HCT116 (cell line): Measurements from ENCODE around the gene ANAPC4. TPM values are rescaled to one million over a fixed set of nuclear protein-coding genes. Genes with fewer than 3 reads are reported as not detected.

ENCODE experiments used
- ATAC-seq: fragments of 200-7000 bp; cut with Tn5 transposase; 2 replicates; pipeline ENCODE4 v1.9.1; 2020; ENCODE audit warnings: mild to moderate bottlenecking, moderate library complexity
- BruUV-seq: library from RNA; stranded (reverse); fragments of 400-500 nt; replicated peaks from 2 replicates; lab custom pipeline; 2021; lab: Mats Ljungman, UMichigan
- CTCF ChIA-PET: fragments of 300-600 bp; sonication (Branson Sonifier 250); formaldehyde crosslinking; loops from one replicate; lab custom pipeline; 2021; ENCODE audit warnings: antibody characterized with exemption; lab: Charles Lee
- POLR2A ChIA-PET: fragments of 300-600, 350-600 bp; sonication (Branson Sonifier 250); formaldehyde crosslinking; loops from one replicate; lab custom pipeline; 2021; ENCODE audit warnings: antibody characterized with exemption; lab: Charles Lee
- RAD21 ChIA-PET, 2 experiments: fragments of 300-600 bp; sonication (Branson Sonifier 250); formaldehyde crosslinking; loops; one replicate each; lab custom pipeline; 2023; ENCODE audit warnings: low total read pairs in 2 of 2; ENCODE audit not compliant: uncharacterized antibody in 2 of 2, unreplicated experiment in 2 of 2, low non-redundant PET in 1 of 2; lab: Charles Lee
- DNase-seq: peaks from one replicate; pipeline ENCODE4 v3.0.0-alpha.2; 2010; ENCODE audit warnings: low read depth, low spot score
- H2AFZ ChIP-seq: fragments of 200-600 bp; shearing (Covaris generic), sonication (generic); 2 replicates; pipeline ENCODE4 v1.6.1; 2017; ENCODE audit warnings: low read depth, mixed run types, mixed read lengths, antibody characterized with exemption, low read length; ENCODE audit not compliant: poor library complexity, severe bottlenecking
- H3K27ac ChIP-seq: 2 replicates; pipeline ENCODE4 v1.5.1; 2012; ENCODE audit warnings: low read depth, low read length
- H3K27me3 ChIP-seq: fragments of 200-600 bp; sonication (generic); 2 replicates; pipeline ENCODE4 v1.6.1; 2016; ENCODE audit warnings: mixed run types, low read length, mixed read lengths; ENCODE audit not compliant: insufficient read depth
- H3K36me3 ChIP-seq, 2 experiments: fragments of 200-500 bp in 1 of 2; fragments of 200-600 bp in 1 of 2; sonication (Bioruptor generic) in 1 of 2; sonication (generic) in 1 of 2; 2 replicates each; pipeline versions ENCODE4 v1.5.1 to v1.6.1; 2014 to 2016; ENCODE audit warnings: low read length in 2 of 2, inconsistent platforms in 1 of 2, mixed read lengths in 1 of 2, mixed run types in 1 of 2; ENCODE audit not compliant: insufficient read depth in 2 of 2, control insufficient read depth in 1 of 2
- H3K4me1 ChIP-seq, 2 experiments: fragments of 200-600 bp in 1 of 2; sonication (generic) in 1 of 2; 2 replicates each; pipeline versions ENCODE4 v1.5.1 to v1.6.1; 2012 to 2017; ENCODE audit warnings: low read length in 2 of 2, inconsistent platforms in 1 of 2, mild to moderate bottlenecking in 1 of 2, mixed read lengths in 1 of 2, mixed run types in 1 of 2, moderate library complexity in 1 of 2; ENCODE audit not compliant: insufficient read depth in 2 of 2, control insufficient read depth in 1 of 2
- H3K4me2 ChIP-seq: fragments of 200-600 bp; sonication (generic); 2 replicates; pipeline ENCODE4 v1.6.1; 2017; ENCODE audit warnings: mixed run types, low read length, mixed read lengths
- H3K4me3 ChIP-seq, 2 experiments: fragments of 200-600 bp in 1 of 2; sonication (generic) in 1 of 2; replicated peaks in 1 of 2; 2 replicates each; pipeline ENCODE4 v1.5.1; 2011 to 2016; ENCODE audit warnings: low read length in 2 of 2, control low read depth in 1 of 2, low read depth in 1 of 2, mild to moderate bottlenecking in 1 of 2, mixed read lengths in 1 of 2, mixed run types in 1 of 2
- H3K79me2 ChIP-seq: fragments of 200-600 bp; sonication (generic); 2 replicates; pipeline ENCODE4 v1.6.1; 2017; ENCODE audit warnings: mild to moderate bottlenecking, mixed run types, low read length, moderate library complexity, mixed read lengths; ENCODE audit not compliant: insufficient read depth
- H3K9ac ChIP-seq: fragments of 200-600 bp; sonication (generic); 2 replicates; pipeline ENCODE4 v1.6.1; 2016; ENCODE audit warnings: low read length, mixed read lengths
- H3K9me2 ChIP-seq: fragments of 200-600 bp; sonication (generic), shearing (Covaris generic); 2 replicates; pipeline ENCODE4 v1.6.1; 2017; ENCODE audit warnings: mixed run types, mild to moderate bottlenecking, moderate library complexity; ENCODE audit not compliant: insufficient read depth
- H3K9me3 ChIP-seq, 2 experiments: fragments of 200-500 bp in 1 of 2; fragments of 200-600 bp in 1 of 2; sonication (Bioruptor generic) in 1 of 2; sonication (generic) in 1 of 2; 2 replicates each; pipeline ENCODE4 v1.6.1; 2014 to 2017; ENCODE audit warnings: low read length in 2 of 2, mixed read lengths in 2 of 2, inconsistent platforms in 1 of 2, low read depth in 1 of 2, mild to moderate bottlenecking in 1 of 2, mixed run types in 1 of 2, moderate library complexity in 1 of 2; ENCODE audit not compliant: control insufficient read depth in 1 of 2, insufficient read depth in 1 of 2
- H4K20me1 ChIP-seq: fragments of 200-600 bp; sonication (generic), shearing (Covaris generic); 2 replicates; pipeline ENCODE4 v1.6.1; 2017; ENCODE audit warnings: mixed run types, mild to moderate bottlenecking, moderate library complexity; ENCODE audit not compliant: insufficient read depth
- ATF3 ChIP-seq: IDR thresholded peaks from 2 replicates; pipeline ENCODE4 v1.6.1; 2012
- CEBPB ChIP-seq: IDR thresholded peaks from 2 replicates; pipeline ENCODE4 v1.6.1; 2012; ENCODE audit warnings: low read depth
- CTCF ChIP-seq, 3 experiments: fragments of 200-600 bp in 1 of 3; sonication (generic) in 1 of 3; IDR thresholded peaks in 2 of 3; conservative IDR thresholded peaks in 1 of 3; 2 replicates each; pipeline ENCODE4 v1.5.1; 2012 to 2017; ENCODE audit warnings: low read depth in 2 of 3, low read length in 2 of 3, antibody characterized with exemption in 1 of 3, borderline replicate concordance in 1 of 3, control low read depth in 1 of 3, mild to moderate bottlenecking in 1 of 3, mixed read lengths in 1 of 3, mixed run types in 1 of 3, moderate library complexity in 1 of 3; ENCODE audit not compliant: insufficient read depth in 1 of 3
- EGR1 ChIP-seq: IDR thresholded peaks from 2 replicates; pipeline ENCODE4 v1.6.1; 2012; ENCODE audit warnings: low read depth
- EZH2phosphoT487 ChIP-seq: fragments of 200-600 bp; IDR thresholded peaks from 2 replicates; pipeline ENCODE4 v1.6.1; 2018; ENCODE audit warnings: antibody characterized with exemption, borderline replicate concordance
- POLR2A ChIP-seq: IDR thresholded peaks from 2 replicates; pipeline ENCODE4 v1.7.0; 2011; ENCODE audit warnings: borderline replicate concordance; ENCODE audit not compliant: insufficient read depth, insufficient read length; ENCODE audit errors: extremely low read depth
- POLR2AphosphoS5 ChIP-seq: IDR thresholded peaks from 2 replicates; pipeline ENCODE4 v1.6.1; 2011; ENCODE audit warnings: mild to moderate bottlenecking, low read depth, low read length, moderate library complexity
- RAD21 ChIP-seq: IDR thresholded peaks from 2 replicates; pipeline ENCODE4 v1.6.1; 2012; ENCODE audit warnings: low read depth, mild to moderate bottlenecking
- SIN3A ChIP-seq: IDR thresholded peaks from 2 replicates; pipeline ENCODE4 v1.6.1; 2012; ENCODE audit warnings: low read depth
- ZBTB33 ChIP-seq: IDR thresholded peaks from 2 replicates; pipeline ENCODE4 v1.6.1; 2011; ENCODE audit warnings: mild to moderate bottlenecking, low read length, moderate library complexity; ENCODE audit not compliant: insufficient replicate concordance; ENCODE audit errors: extremely low read depth
- ZNF274 ChIP-seq: fragments of 200-500 bp; sonication (Bioruptor generic); IDR thresholded peaks from 2 replicates; pipeline ENCODE4 v1.6.1; 2014; ENCODE audit warnings: mild to moderate bottlenecking, low read depth, low read length, inconsistent platforms
- intact Hi-C: fragments of 100-400 bp; cut with micrococcal nuclease; formaldehyde crosslinking; loops from 2 replicates; pipeline ENCODE4 v1.10.0; 2022
- total RNA-seq: library from RNA; stranded (reverse); gene quantifications from one replicate; pipeline ENCODE4 v1.2.1, GENCODE V29; 2021; ENCODE audit not compliant: unreplicated experiment

The ANAPC4 gene
- total RNA-seq, 1 experiment from 2014 or later = 29.2 TPM

- Histone ChIP-seq H3K9ac (no peak overlapping the region), H3K79me2 (no peaks in the 10 kb centered on the region), H3K9me3 (no peaks in the 10 kb centered on the region), H3K9me2 (no peaks in the 10 kb centered on the region), H2AFZ (no peak overlapping the region), H3K4me3 (no peak overlapping the region), H3K4me1 (no peaks in the 10 kb centered on the region), H3K27ac (no peak overlapping the region), H3K4me2 (no peak overlapping the region), H4K20me1 (no peaks in the 10 kb centered on the region), H3K36me3 (no peaks in the 10 kb centered on the region), H3K27me3 (no peaks in the 10 kb centered on the region)
- CTCF ChIA-PET = no interaction called here
- POLR2A ChIA-PET = no interaction called here
- ATAC-seq (no peak), DNase-seq (no peak)
- intact Hi-C loops = no loop called here
- no peak for TF ChIP-seq EGR1
- no peak for TF ChIP-seq SIN3A
- TF ChIP-seq CEBPB = no peak
- no peak for TF ChIP-seq POLR2AphosphoS5
- TF ChIP-seq ZBTB33 = no peak
- no peak for TF ChIP-seq EZH2phosphoT487
- RAD21 ChIA-PET = no interaction called here
- no TSS peak for BruUV-seq
Observed at GRCh38 chr4:25437926-25438325, 60.9 kb downstream of the ANAPC4 start.

GRCh38 chr4:25439918-25440477 lies 62.9 kb downstream of the ANAPC4 start:
- RAD21 ChIA-PET = interaction anchor here in 1 of 2 experiments (2.2 kb wide), 1 partner anchor 327 kb away, joined by 7 read pairs; no protein-coding TSS in a partner anchor
- ATAC-seq = peak; percentile 84
- intact Hi-C loops = loop anchor here (5.0 kb wide), 1 partner anchor 422 kb away; the partner anchor contains the start of gene SEL1L3
- no peaks in the 10 kb centered on the region for H3K79me2 ChIP-seq
- H3K9ac ChIP-seq = no peak overlapping the region
- peak; percentile 45 for DNase-seq
- no TSS peak for BruUV-seq
- no peaks in the 10 kb centered on the region for H3K27me3 ChIP-seq
- H3K4me1 ChIP-seq = no peaks in the 10 kb centered on the region
- H3K9me3 ChIP-seq = no peaks in the 10 kb centered on the region
- POLR2A ChIA-PET = no interaction called here
- H3K27ac ChIP-seq = no peak overlapping the region
- CTCF ChIA-PET = interaction anchor here (0.7 to 4.6 kb wide), 11 partner anchors 8 to 360 kb away, joined by 3 to 65 read pairs (median 4); no protein-coding TSS in a partner anchor
- no peak overlapping the region for H2AFZ ChIP-seq
- no peak overlapping the region for H3K4me3 ChIP-seq
- no peaks in the 10 kb centered on the region for H3K36me3 ChIP-seq
- TF ChIP-seq CTCF (IDR thresholded peaks at IDR 0.05 in 2 of 3, conservative IDR thresholded peaks at IDR 0.05 in 1 of 3; ENCODE audit: borderline replicate concordance in 1 of 3, insufficient read depth in 1 of 3, low read depth in 2 of 3, low read length in 2 of 3) = peak; percentile 57 to 94 (median 93); a peak in 5 of 6 replicates
- no peak for TF ChIP-seq POLR2A
- TF ChIP-seq ATF3 = no peak
- no peak for TF ChIP-seq EZH2phosphoT487
- no peak for TF ChIP-seq ZNF274
- TF ChIP-seq RAD21 = peak; percentile 75
- TF ChIP-seq, all 23 proteins: peak for 2
- Histone ChIP-seq H3K9me2 (no peaks in the 10 kb centered on the region), H4K20me1 (no peaks in the 10 kb centered on the region), H3K4me2 (no peak overlapping the region)
